ENCODE results near the gene CDH13. TPM values are rescaled to one million over a fixed set of nuclear protein-coding genes. Genes with fewer than 3 reads are reported as not detected.

CDH13 gene
- total and polyA plus RNA-seq, 7 donors, result 6.1 to 30.7 (median 22.8) TPM

DNA sequence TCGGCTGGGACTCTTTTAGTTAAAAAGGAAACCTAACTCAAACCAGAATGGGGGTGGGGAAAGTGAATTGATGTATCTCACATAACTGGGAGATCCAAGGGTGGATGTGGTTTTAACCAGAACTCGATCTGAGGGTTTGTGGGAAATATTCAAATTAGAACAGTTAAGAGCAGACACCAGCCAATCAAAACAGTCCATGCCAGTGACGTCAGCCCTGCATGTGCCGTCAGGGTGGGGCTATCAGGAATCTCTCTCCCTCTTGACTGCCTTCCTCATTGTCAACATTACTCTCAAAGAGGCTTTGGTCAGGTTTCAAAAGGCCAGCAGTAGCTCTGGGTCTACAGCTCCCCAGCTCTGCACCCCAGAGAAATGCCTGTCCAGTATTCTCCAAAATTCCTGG is 1086.8 kb downstream of the CDH13 start:
- no peak overlapping the region for H3K27ac ChIP-seq

DNA sequence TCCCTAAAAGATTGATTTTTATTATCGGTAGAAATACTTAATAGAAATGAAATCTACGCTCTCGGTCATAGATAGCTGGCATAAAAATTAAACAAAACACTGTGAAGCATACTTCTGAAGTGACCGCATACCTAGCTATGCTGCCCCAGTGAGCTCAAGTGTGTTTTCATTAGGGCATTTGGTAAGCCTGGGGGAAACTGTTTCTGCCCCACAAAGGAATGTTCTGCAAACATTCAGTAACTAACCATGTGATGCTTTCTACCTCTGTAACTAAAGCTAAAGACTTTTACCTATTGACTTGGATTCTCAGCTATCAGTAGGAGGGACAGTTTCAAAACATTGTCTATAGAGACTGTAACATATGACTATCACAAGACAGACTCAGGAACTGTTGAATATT is 1087.5 kb downstream of the CDH13 start:
- ATAC-seq (no peak), DNase-seq (no peak)
- 57 to 76% (median 61%) methylated on average over 4 of the region's 4 CpGs for WGBS, 3 donors
- H3K4me1 ChIP-seq, result no peaks in the 10 kb centered on the region
- no peaks in the 10 kb centered on the region for H3K27me3 ChIP-seq (ENCODE audit: insufficient read depth in 3 of 3, low read length in 2 of 3)
- no peak overlapping the region for H3K27ac ChIP-seq
- TF ChIP-seq, protein P1, sequence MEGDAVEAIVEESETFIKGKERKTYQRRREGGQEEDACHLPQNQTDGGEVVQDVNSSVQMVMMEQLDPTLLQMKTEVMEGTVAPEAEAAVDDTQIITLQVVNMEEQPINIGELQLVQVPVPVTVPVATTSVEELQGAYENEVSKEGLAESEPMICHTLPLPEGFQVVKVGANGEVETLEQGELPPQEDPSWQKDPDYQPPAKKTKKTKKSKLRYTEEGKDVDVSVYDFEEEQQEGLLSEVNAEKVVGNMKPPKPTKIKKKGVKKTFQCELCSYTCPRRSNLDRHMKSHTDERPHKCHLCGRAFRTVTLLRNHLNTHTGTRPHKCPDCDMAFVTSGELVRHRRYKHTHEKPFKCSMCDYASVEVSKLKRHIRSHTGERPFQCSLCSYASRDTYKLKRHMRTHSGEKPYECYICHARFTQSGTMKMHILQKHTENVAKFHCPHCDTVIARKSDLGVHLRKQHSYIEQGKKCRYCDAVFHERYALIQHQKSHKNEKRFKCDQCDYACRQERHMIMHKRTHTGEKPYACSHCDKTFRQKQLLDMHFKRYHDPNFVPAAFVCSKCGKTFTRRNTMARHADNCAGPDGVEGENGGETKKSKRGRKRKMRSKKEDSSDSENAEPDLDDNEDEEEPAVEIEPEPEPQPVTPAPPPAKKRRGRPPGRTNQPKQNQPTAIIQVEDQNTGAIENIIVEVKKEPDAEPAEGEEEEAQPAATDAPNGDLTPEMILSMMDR (IDR thresholded peaks at IDR 0.05), result no peak
- H3K9me3 ChIP-seq, result no peaks in the 10 kb centered on the region
- H3K36me3 ChIP-seq (ENCODE audit: insufficient read depth in 1 of 2, low read depth in 1 of 2), result no peaks in the 10 kb centered on the region
- H3K4me3 ChIP-seq, result no peak overlapping the region
- intact Hi-C loops (cut with DNase I), result no loop called here

More for the DNA sequence above, 1086.8 kb downstream of the CDH13 start:
- H3K36me3 ChIP-seq (ENCODE audit: insufficient read depth in 1 of 2, low read depth in 1 of 2), result no peaks in the 10 kb centered on the region
- ATAC-seq, result no peak
- no peaks in the 10 kb centered on the region for H3K4me1 ChIP-seq
- H3K4me3 ChIP-seq, result no peak overlapping the region
- no peak for DNase-seq
- TF ChIP-seq, protein P1 (IDR thresholded peaks at IDR 0.05), result no peak
- no peaks in the 10 kb centered on the region for H3K27me3 ChIP-seq (ENCODE audit: insufficient read depth in 3 of 3, low read length in 2 of 3)
- H3K9me3 ChIP-seq, result no peaks in the 10 kb centered on the region
- intact Hi-C loops (cut with DNase I), result no loop called here
- 80 to 85% (median 83%) methylated on average over 4 of the region's 4 CpGs for WGBS, 3 donors

DNA sequence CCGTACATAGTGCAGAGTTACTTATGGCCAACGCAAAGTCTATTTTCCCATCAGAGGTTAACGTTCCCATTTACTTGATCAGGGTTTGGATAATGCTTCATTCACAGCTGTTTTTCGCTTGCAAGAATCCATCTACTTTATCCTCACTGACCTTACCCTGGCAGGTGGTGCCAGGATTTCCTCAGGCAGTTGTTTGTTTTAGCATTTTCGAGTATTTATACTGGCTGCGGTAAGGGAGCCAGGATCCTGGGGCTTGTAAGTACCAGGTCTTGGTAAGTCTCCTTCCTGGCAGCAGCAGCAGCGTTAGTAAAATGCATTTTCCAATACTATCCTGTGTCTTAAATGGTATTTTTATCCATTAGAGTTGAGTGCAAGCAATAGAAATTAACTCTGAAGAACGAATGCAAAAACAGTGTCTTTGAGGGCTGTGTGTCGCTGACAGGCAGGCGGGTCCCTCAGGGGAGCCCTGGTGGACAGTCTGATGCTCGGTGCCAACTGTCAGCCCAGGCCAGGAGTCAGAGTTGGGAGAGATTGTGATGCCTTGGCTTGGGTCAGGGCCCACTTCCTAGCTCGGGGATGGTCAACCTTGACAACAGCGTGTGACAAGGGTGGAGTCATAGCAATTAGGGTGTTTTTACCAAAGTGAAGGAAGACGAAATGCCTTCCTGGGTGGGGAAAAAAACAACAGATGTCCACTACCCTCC is 1088.6 kb downstream of the CDH13 start:
- 43 to 59% (median 53%) methylated on average over 14 of the region's 14 CpGs for WGBS, 3 donors
- intact Hi-C loops (cut with DNase I), result no loop called here

DNA sequence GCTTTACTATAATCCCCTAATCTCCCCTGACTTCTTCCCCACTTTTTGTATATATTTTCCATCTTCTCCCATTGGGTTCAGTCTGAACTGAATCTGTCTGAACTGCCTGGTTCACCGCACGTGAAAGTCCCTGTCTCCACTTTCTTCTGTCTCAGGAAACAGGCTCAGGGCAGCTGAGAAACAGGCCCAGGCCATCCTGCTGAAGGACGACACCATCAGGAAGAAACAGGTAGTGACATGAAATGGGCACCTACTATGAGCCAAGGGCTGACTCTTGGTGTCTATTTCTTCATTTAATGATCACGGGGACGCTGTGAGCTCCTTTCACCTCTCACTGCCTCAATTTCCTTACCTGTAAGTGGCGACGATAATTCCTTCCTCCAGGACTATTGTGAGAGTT is 1090.5 kb downstream of the CDH13 start:
- Histone ChIP-seq H3K27me3 (ENCODE audit: insufficient read depth in 3 of 3, low read length in 2 of 3) (no peaks in the 10 kb centered on the region), H3K4me3 (no peak overlapping the region), H3K36me3 (ENCODE audit: insufficient read depth in 1 of 2, low read depth in 1 of 2) (no peaks in the 10 kb centered on the region), H3K27ac (no peak overlapping the region), H3K4me1 (peaks cover 11% of the 10 kb centered on the region), H3K9me3 (no peaks in the 10 kb centered on the region)
- 75 to 77% (median 77%) methylated on average over 7 of the region's 7 CpGs for WGBS, 3 donors
- intact Hi-C loops (cut with DNase I), result no loop called here
- no peak for ATAC-seq
- no peak for DNase-seq
- TF ChIP-seq, protein P1 (IDR thresholded peaks at IDR 0.05), result no peak

More for the DNA sequence above, 1088.6 kb downstream of the CDH13 start:
- no peak for ATAC-seq
- no peaks in the 10 kb centered on the region for H3K36me3 ChIP-seq (ENCODE audit: insufficient read depth in 1 of 2, low read depth in 1 of 2)
- H3K9me3 ChIP-seq, result no peaks in the 10 kb centered on the region
- no peak overlapping the region for H3K4me3 ChIP-seq
- peak in 1 of 2 donors; percentile 59 for DNase-seq
- no peaks in the 10 kb centered on the region for H3K27me3 ChIP-seq (ENCODE audit: insufficient read depth in 3 of 3, low read length in 2 of 3)
- no peak overlapping the region for H3K27ac ChIP-seq
- no peaks in the 10 kb centered on the region for H3K4me1 ChIP-seq
- TF ChIP-seq, protein P1 (IDR thresholded peaks at IDR 0.05), result no peak

DNA sequence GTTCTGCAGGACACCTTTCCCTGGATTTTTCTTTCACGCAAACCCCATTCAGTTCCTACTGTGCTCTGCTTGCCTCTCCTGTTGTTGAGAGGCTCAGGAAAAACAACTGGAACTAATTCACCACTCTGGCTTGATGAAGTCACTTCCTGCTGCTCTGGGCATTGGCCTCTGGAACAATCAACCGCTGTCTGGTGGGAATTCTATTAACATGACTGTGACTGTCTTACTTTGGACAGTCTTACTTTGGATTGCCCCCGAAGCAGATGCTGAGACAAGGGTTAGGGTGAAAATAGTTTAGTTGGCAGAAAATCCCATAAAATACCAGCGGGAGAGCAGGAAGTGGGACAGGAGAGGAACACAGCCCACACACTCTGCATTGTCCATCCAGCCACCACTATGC is 1091.0 kb downstream of the CDH13 start:
- Histone ChIP-seq H3K4me3 (no peak overlapping the region), H3K4me1 (peaks cover 12% of the 10 kb centered on the region), H3K36me3 (ENCODE audit: insufficient read depth in 1 of 2, low read depth in 1 of 2) (no peaks in the 10 kb centered on the region), H3K27me3 (ENCODE audit: insufficient read depth in 3 of 3, low read length in 2 of 3) (no peaks in the 10 kb centered on the region), H3K27ac (no peak overlapping the region), H3K9me3 (no peaks in the 10 kb centered on the region)
- no peak for DNase-seq
- TF ChIP-seq, protein P1 (IDR thresholded peaks at IDR 0.05), result no peak
- 41 to 52% (median 46%) methylated on average over 4 of the region's 4 CpGs for WGBS, 3 donors
- intact Hi-C loops (cut with DNase I), result no loop called here
- no peak for ATAC-seq

Measured in psoas muscle (tissue), 8 donors.